GM12873 (cell line): ENCODE measurements around the gene LSM5.

ENCODE experiments used
- CTCF ChIP-seq: IDR thresholded peaks from 2 replicates; pipeline ENCODE4 v1.5.1; 2012; ENCODE audit warnings: low read depth, mild to moderate bottlenecking, moderate library complexity, low read length, control low read depth; ENCODE audit not compliant: insufficient read depth; ENCODE audit errors: missing control alignments

The LSM5 gene

GRCh38 chr7:32502728-32503127, 12.5 kb upstream of the LSM5 start:
- no peak for TF ChIP-seq CTCF

GRCh38 chr7:32501522-32501921, 11.3 kb upstream of the LSM5 start:
- no peak for TF ChIP-seq CTCF

- TF ChIP-seq CTCF = no peak
Observed at GRCh38 chr7:32500922-32501341, 10.8 kb upstream of the LSM5 start.

GRCh38 chr7:32496052-32496813, 6.1 kb upstream of the LSM5 start:
- TF ChIP-seq CTCF = no peak

- TF ChIP-seq CTCF = no peak
Observed at GRCh38 chr7:32495298-32496051, 5.3 kb upstream of the LSM5 start, which contains the start of gene AVL9. TSS of gene AVL9 (plus strand) at chr7:32495489. CDS start at chr7:32495710, 221 bp downstream.

- TF ChIP-seq CTCF = no peak
Observed at GRCh38 chr7:32494946-32495297, 4.7 kb upstream of the LSM5 start.

GRCh38 chr7:32489788-32490126, 423 bp downstream of the LSM5 start:
- no peak for TF ChIP-seq CTCF
